Activated CD4-positive, CD25-positive, alpha-beta regulatory T cell treated with anti-CD3 and anti-CD28 coated beads, Interleukin-2, amount 50 U/mL, for 16 hours (primary cell): ENCODE measurements around the gene CFAP157.

ENCODE experiments used
- DNase-seq: peaks from one replicate; pipeline ENCODE4 v3.0.0-alpha.2; 2020; ENCODE audit warnings: low read depth, low spot score

Gene CFAP157

GRCh38 chr9:127693143-127693542 lies 13.6 kb upstream of the CFAP157 start:
- DNase-seq = no peak

GRCh38 chr9:127693697-127694096 lies 13.1 kb upstream of the CFAP157 start:
- no peak for DNase-seq

- DNase-seq = no peak
Measured at GRCh38 chr9:127694890-127695720, 11.7 kb upstream of the CFAP157 start.

GRCh38 chr9:127697575-127697974 lies 9.2 kb upstream of the CFAP157 start:
- no peak for DNase-seq

- DNase-seq = no peak
Measured at GRCh38 chr9:127698386-127698785, 8.4 kb upstream of the CFAP157 start.

DNA sequence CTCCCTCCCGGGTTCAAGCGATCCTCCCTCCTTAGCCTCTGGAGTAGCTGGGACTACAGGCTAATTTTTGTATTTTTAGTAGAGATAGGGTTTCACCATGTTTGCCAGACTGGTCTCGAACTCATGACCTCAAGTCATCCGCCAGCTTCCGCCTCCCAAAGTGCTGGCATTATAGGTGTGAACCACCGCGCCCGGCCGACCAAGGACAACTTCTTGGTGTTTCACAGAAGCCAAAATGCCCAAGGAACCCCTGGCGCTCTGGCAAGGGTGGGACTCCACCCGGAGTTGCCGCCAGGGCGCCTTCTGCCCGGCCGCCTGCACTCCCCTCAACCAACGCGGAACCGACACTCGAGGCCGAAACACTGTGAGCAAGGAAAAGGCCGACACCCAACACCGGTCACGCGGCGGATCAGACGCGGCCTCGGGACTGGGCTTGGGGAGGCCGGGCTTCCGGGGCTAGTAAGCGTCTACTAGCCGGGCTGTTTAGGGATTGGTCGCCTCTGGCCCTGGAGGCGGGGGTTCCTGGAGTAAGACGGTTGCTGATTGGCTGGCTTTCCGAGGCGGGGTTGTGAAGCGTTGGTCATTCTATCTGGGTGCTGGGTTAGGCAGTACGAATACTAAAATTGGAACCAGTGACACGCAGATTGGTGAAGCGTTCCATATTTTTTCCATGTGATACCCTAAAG lies 7.7 kb upstream of the CFAP157 start:
- peak; percentile 67 for DNase-seq

GRCh38 chr9:127700140-127700539 lies 6.6 kb upstream of the CFAP157 start:
- DNase-seq = no peak

DNA sequence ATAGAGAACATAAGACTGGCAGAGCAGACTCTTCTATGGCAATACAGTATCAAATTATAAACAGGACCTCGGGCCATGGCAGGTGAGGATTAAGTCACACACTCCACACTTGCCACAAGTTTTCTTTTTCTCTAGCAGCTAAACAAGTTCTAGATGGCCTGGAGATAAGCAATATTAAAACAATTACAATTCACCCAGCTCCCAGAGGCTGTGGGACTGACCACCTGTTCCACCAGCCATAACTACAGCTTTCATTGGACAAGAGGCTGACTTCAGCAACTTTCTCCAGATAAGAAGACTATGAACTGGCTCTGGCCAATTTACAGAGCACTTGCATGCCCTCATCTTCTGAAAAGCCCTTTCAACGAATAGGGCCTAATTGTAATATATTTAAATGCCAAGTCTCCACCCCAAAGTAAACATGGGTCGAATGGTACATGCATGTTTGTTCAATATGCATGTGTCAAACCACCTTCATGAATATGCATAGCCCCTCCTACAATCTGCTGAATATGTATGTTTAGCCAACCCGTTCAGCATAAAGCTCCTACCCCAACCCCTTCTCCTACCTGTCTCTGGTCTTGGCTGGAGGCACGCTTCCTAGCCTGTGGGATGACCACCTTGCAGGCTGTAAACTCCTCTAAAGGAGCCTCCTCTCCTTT lies 6.1 kb upstream of the CFAP157 start:
- DNase-seq = no peak

GRCh38 chr9:127703289-127703946 lies 3.4 kb upstream of the CFAP157 start:
- DNase-seq = no peak

GRCh38 chr9:127705577-127706379 lies 1.0 kb upstream of the CFAP157 start:
- DNase-seq = no peak

DNA sequence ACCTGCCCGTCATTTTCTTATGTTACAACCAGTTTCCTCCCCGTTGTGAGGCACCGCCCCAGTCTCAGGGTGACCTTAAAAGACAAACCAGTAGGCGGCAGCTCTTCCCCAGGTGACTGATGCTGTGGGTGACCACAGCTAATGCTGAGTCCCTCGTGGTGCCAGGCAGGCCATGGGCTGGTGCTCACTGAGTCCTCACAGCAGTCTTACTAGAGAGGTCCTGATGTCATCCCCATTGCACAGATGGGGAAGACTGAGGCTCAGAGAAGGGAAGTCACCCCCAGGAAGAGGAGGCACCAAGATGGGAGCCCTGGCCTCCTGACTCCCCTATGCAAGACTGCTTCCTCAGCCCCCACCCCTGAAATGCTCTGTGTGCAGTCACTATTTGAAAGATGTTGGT lies 978 bp downstream of the CFAP157 start:
- DNase-seq = no peak

GRCh38 chr9:127708952-127709587 lies 2.3 kb downstream of the CFAP157 start:
- no peak for DNase-seq

DNA sequence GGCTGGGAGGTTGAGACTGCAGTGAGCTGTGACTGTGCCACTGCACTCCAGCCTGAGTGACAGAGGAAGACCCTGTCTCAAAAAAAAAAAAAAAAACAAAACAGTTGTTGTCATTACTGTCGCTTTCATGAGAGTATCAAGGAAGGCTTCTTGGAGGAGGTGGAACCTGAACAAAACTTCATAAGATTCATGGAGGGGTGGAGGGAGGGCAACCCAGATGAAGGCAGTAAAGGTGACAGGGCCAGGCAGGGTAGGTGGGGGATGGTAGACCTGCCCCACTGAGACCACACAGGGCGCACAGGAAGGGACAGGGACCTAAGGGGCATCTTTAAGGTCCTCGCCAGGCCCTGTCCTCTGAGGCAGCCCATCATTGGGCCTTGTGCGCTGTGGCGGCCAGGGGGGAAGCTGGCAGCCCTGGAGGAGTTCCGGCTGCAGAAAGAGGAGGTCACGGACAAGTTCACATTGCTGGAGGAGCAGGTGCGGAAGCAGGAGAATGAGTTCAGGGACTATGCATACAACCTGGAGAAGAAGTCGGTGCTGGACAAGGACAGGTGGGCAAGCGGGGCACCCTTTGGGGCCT lies 3.5 kb downstream of the CFAP157 start:
- DNase-seq = no peak

DNA sequence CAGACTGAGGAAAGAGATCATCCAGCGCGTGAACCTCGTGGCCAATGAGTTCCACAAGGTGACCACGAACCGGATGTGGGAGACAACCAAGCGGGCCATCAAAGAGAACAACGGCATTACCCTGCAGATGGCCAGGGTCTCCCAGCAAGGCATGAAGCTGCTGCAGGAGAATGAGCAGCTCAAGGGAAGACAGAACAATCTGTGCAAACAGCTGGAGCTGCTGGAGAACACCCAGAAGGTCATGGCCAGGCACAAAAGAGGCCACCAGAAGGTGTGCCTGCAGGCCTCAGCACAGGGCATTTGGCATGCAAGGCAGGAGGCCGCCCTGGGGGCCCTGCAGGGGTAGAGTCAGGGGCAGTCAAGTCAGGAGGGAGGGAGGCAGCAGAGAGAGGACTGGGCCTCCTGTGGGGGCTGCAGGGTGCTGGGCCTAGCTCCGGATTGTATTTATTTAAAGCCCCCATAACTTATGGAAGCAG lies 4.5 kb downstream of the CFAP157 start:
- no peak for DNase-seq

GRCh38 chr9:127711831-127712274 lies 5.1 kb downstream of the CFAP157 start:
- no peak for DNase-seq

GRCh38 chr9:127712371-127712770 lies 5.6 kb downstream of the CFAP157 start:
- no peak for DNase-seq

GRCh38 chr9:127712867-127713266 lies 6.1 kb downstream of the CFAP157 start:
- DNase-seq = no peak

- no peak for DNase-seq
Measured at GRCh38 chr9:127714020-127714750, 7.4 kb downstream of the CFAP157 start.

- no peak for DNase-seq
Measured at GRCh38 chr9:127714951-127715469, 8.2 kb downstream of the CFAP157 start.
